Karpas-422 (cell line): ENCODE results near the gene PPP2R5A. TPM values are rescaled to one million over a fixed set of nuclear protein-coding genes. Genes with fewer than 3 reads are reported as not detected.

Source experiments
- DNase-seq: peaks from one replicate; pipeline ENCODE4 v3.0.0-alpha.2; 2015
- H2AFZ ChIP-seq: fragments of 200-600 bp; sonication (generic); 2 replicates; pipeline ENCODE4 v1.6.1; 2014; ENCODE audit warnings: antibody characterized with exemption, low read length, mixed read lengths
- H3K27ac ChIP-seq: fragments of 200-600 bp; sonication (generic); 2 replicates; pipeline ENCODE4 v1.5.1; 2014; ENCODE audit warnings: mild to moderate bottlenecking, low read length, moderate library complexity
- H3K27me3 ChIP-seq: fragments of 200-600 bp; sonication (generic); 2 replicates; pipeline ENCODE4 v1.6.1; 2014; ENCODE audit warnings: low read length, mixed read lengths
- H3K36me3 ChIP-seq: fragments of 200-600 bp; sonication (generic); 2 replicates; pipeline ENCODE4 v1.6.1; 2014; ENCODE audit warnings: low read length, mixed read lengths; ENCODE audit not compliant: insufficient read depth
- H3K4me1 ChIP-seq: fragments of 200-600 bp; sonication (generic); 2 replicates; pipeline ENCODE4 v1.6.1; 2014; ENCODE audit warnings: mild to moderate bottlenecking, low read length, mixed read lengths
- H3K4me2 ChIP-seq: fragments of 200-600 bp; sonication (generic); 2 replicates; pipeline ENCODE4 v1.6.1; 2014; ENCODE audit warnings: low read length, low read depth, mild to moderate bottlenecking; ENCODE audit not compliant: poor library complexity, severe bottlenecking
- H3K4me3 ChIP-seq: fragments of 200-600 bp; sonication (generic); 2 replicates; pipeline ENCODE4 v1.5.1; 2014; ENCODE audit warnings: mild to moderate bottlenecking, antibody characterized with exemption, low read length, mixed read lengths
- H3K79me2 ChIP-seq: fragments of 200-600 bp; sonication (generic); 2 replicates; pipeline ENCODE4 v1.6.1; 2014; ENCODE audit warnings: mild to moderate bottlenecking, low read length, mixed read lengths
- H3K9ac ChIP-seq: fragments of 200-600 bp; sonication (generic); 2 replicates; pipeline ENCODE4 v1.6.0; 2014; ENCODE audit warnings: low read length
- H3K9me2 ChIP-seq: fragments of 200-600 bp; sonication (generic), shearing (Covaris generic); replicated peaks from 2 replicates; pipeline ENCODE4 v1.6.0; 2014; ENCODE audit warnings: mild to moderate bottlenecking, low read length, moderate library complexity; ENCODE audit not compliant: insufficient read depth
- H3K9me3 ChIP-seq: fragments of 300-700, 200-600 bp; sonication (generic); 2 replicates; pipeline ENCODE4 v1.6.1; 2014; ENCODE audit warnings: low read length, mixed read lengths
- H4K20me1 ChIP-seq: fragments of 200-600 bp; sonication (generic); 2 replicates; pipeline ENCODE4 v1.6.1; 2014; ENCODE audit warnings: mild to moderate bottlenecking, antibody characterized with exemption, low read length, low read depth; ENCODE audit not compliant: insufficient read depth
- total RNA-seq: library from RNA; depleted of rRNA; stranded (reverse); fragments of >200 nt; shearing (Covaris generic); gene quantifications from 2 replicates; pipeline ENCODE4 v1.2.3, GENCODE V29; 2014; ENCODE audit warnings: low replicate concordance; rRNA removed

Gene PPP2R5A
- 31.3 and 41.6 TPM in 2 replicates for total RNA-seq

DNA sequence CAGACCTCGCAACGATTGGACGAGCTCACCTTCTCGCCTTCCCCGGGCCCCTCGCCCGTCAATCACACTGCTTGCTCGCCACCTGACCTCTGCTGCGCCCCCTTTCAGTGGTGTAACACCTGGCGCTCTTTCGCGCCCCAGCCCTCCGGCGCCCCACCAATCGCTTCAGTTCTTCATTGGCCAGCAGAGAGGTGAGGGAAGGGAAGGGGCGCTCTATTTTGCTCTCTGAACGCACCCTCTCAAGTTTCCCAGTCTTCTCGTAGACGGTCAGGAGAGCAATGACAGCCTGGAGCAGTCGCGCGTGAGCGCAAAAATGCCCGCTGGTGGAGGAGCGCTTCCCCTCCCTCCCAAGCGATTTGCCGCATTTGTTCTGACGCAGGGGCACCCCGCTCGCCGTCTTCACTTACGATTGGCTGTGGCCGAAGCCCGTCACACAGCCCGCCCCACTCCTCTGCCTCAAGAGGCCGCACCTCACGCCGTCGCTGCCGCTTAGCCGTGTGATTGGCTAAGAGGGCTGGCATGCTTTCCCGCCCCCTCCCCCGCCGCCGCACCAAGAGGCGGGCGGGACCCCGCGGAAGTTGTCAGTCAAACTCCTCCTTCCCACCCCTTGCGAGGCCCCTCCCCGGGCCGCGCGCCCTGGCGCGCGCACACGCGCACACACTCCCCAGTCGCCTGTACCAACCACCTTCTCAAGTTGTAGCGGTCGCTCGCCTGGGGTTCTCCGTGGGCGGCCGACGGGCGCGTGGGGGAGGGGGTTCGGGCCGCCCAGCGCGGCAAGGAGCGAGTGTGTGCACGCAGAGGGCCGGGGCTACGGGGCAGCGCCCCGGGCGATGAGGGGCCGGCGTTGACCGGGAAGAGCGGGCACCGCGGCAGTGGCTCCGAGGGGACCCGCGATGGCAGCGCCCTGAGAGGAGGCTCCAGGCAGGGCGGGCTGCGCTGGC is at the start of gene PPP2R5A:
TSS of gene PPP2R5A (plus strand) at position 667 of the 941 bp plus-strand sequence. CDS start 701 bp downstream, outside the sequence.
- peaks cover 38% of the 10 kb centered on the region for H3K79me2 ChIP-seq
- H3K9ac ChIP-seq, result peak within 1 kb of the TSS; percentile 85
- no peaks in the 10 kb centered on the region for H3K9me3 ChIP-seq
- H2AFZ ChIP-seq, result peak within 1 kb of the TSS; percentile 92
- H4K20me1 ChIP-seq, result no peaks in the 10 kb centered on the region
- H3K36me3 ChIP-seq, result no peaks in the 10 kb centered on the region
- H3K9me2 ChIP-seq, result no peaks in the 10 kb centered on the region
- H3K27me3 ChIP-seq, result no peaks in the 10 kb centered on the region
- H3K4me1 ChIP-seq, result peaks cover 34% of the 10 kb centered on the region
- DNase-seq, result peak; percentile 99
- H3K27ac ChIP-seq, result peak within 1 kb of the TSS; percentile 72
- peak within 1 kb of the TSS; percentile 83 for H3K4me3 ChIP-seq
- H3K4me2 ChIP-seq, result peak within 1 kb of the TSS; percentile 98

DNA sequence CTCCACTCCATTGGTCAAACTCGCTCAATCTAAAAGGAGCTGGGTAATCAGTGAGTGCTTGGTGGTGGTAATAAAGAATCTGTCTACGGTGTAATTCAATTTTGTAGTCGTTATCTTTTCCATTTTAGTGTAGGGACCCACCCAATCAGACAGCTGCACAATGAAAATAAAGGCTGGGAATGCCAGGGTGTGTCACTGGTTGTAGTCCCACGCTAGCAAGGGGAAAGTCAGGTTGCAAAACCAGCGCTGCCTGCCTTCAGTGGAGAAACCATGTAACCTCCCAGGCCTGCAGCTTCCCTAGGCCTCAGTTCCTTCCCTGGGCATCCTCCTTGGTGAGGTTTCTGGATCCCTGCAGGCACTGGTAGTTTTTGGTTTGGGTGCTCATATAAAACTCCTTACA is 49.4 kb upstream of the PPP2R5A start:
- no peak overlapping the region for H3K27ac ChIP-seq
- no peak for DNase-seq
- H3K9me2 ChIP-seq, result no peaks in the 10 kb centered on the region
- H3K27me3 ChIP-seq, result no peaks in the 10 kb centered on the region
- H3K9me3 ChIP-seq, result no peaks in the 10 kb centered on the region
- no peak overlapping the region for H3K4me3 ChIP-seq
- peaks cover 10% of the 10 kb centered on the region for H3K4me1 ChIP-seq
- H3K9ac ChIP-seq, result no peak overlapping the region
- no peak overlapping the region for H3K4me2 ChIP-seq
- H2AFZ ChIP-seq, result no peak overlapping the region
- no peaks in the 10 kb centered on the region for H3K36me3 ChIP-seq
- no peaks in the 10 kb centered on the region for H3K79me2 ChIP-seq
- H4K20me1 ChIP-seq, result no peaks in the 10 kb centered on the region

DNA sequence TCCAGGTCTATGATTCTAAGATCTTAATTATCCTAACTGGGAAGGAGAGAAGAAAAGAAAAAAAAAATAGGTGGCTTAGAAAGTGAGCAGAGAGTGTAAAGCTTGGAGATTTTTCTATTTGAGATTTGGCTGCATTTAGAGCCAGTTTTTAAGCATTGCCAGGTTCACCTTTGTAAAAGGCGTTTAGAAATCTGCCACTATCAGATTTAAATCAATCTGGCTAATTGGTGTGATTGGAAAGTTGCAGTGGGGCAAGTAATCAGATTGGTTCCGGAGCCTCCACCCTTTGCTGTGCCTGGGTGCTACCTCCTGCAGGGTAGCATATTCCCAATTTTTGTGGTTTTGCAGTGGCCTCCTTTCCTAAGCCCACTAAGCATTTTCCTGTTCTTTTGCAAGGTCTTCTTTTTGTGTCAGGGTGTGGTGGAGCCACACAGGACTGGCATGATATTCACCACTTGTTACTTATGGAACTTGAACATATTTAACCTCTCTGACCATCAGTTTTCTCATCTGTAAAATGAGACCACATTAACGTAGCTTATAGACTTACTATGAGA is 48.5 kb upstream of the PPP2R5A start:
- Histone ChIP-seq H4K20me1 (no peaks in the 10 kb centered on the region), H2AFZ (no peak overlapping the region), H3K36me3 (no peaks in the 10 kb centered on the region), H3K9me2 (no peaks in the 10 kb centered on the region), H3K4me2 (no peak overlapping the region), H3K4me1 (peaks cover 10% of the 10 kb centered on the region), H3K4me3 (no peak overlapping the region), H3K27me3 (no peaks in the 10 kb centered on the region), H3K9me3 (no peaks in the 10 kb centered on the region), H3K79me2 (no peaks in the 10 kb centered on the region), H3K9ac (no peak overlapping the region), H3K27ac (no peak overlapping the region)
- DNase-seq, result no peak

DNA sequence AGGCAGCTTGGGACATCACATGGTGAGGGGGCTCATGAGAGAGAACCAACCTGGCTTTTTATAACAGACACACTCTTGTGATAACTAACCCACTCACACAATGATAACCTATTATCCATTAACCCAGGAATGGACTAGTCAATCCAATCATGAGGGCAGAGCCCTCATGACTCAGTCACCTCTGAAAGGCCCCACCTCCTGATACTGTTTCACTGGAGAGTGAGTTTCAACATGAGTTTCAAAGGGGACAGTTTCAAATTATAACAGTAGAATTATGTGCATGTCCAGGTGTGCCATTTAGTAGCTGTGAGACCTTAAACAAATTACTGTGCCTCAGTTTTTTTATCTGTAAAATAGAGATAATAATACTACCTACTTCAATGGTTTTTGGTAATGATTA is 47.6 kb upstream of the PPP2R5A start:
- Histone ChIP-seq H4K20me1 (no peaks in the 10 kb centered on the region), H3K27me3 (no peaks in the 10 kb centered on the region), H3K4me2 (no peak overlapping the region), H3K36me3 (no peaks in the 10 kb centered on the region), H3K4me3 (no peak overlapping the region), H3K27ac (no peak overlapping the region), H3K9ac (no peak overlapping the region), H3K79me2 (no peaks in the 10 kb centered on the region), H3K9me2 (no peaks in the 10 kb centered on the region), H3K4me1 (peaks cover 10% of the 10 kb centered on the region), H3K9me3 (no peaks in the 10 kb centered on the region), H2AFZ (no peak overlapping the region)
- no peak for DNase-seq

DNA sequence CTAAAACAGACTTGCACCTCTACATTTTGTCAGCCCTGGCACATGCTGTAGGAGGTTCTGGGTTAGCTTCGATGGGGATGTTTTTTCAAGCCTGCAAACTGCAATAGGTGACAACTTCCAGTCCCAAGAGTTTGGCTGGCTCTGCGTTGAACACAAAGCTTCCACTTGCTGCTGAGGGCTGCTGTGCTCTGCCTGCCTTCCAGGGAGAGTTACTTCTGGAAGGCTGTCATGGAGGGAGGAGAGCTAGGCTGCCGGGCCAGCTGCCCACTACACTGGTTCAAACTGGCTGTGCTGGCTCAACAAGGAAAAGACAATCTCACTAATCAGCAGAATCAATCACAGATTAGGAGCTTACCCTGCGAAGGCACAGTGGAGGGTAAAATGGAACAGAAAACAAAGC is 46.7 kb upstream of the PPP2R5A start:
- no peaks in the 10 kb centered on the region for H3K36me3 ChIP-seq
- no peak overlapping the region for H3K27ac ChIP-seq
- H3K9me2 ChIP-seq, result no peaks in the 10 kb centered on the region
- H3K4me1 ChIP-seq, result peaks cover 3% of the 10 kb centered on the region
- H2AFZ ChIP-seq, result no peak overlapping the region
- no peak for DNase-seq
- H3K79me2 ChIP-seq, result no peaks in the 10 kb centered on the region
- H4K20me1 ChIP-seq, result no peaks in the 10 kb centered on the region
- H3K27me3 ChIP-seq, result no peaks in the 10 kb centered on the region
- H3K4me3 ChIP-seq, result no peak overlapping the region
- no peaks in the 10 kb centered on the region for H3K9me3 ChIP-seq
- H3K9ac ChIP-seq, result no peak overlapping the region
- no peak overlapping the region for H3K4me2 ChIP-seq

DNA sequence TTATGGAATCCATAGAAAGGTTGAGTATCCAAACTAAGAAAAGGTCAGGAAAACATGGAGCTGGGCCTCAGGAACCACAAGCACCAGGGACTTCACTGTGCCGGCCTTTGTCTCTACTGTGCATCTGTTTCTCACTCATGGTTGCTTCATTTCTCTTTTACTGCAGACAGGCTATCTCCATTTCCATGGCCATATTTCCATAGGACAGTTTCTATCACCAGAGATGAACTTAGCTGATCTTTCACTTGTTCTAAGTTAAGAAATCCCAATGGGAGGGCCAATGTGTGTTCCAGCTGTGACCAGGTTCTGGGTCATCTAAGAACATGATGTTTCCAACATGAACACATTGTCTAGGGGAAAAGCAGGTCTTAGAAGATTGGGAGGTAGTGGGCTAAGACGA is 43.7 kb upstream of the PPP2R5A start:
- Histone ChIP-seq H3K4me3 (no peak overlapping the region), H3K9me3 (no peaks in the 10 kb centered on the region), H2AFZ (no peak overlapping the region), H3K36me3 (no peaks in the 10 kb centered on the region), H3K27me3 (no peaks in the 10 kb centered on the region), H3K4me2 (no peak overlapping the region), H3K27ac (no peak overlapping the region), H4K20me1 (no peaks in the 10 kb centered on the region), H3K79me2 (no peaks in the 10 kb centered on the region), H3K4me1 (peaks cover 10% of the 10 kb centered on the region), H3K9me2 (no peaks in the 10 kb centered on the region), H3K9ac (no peak overlapping the region)
- no peak for DNase-seq

DNA sequence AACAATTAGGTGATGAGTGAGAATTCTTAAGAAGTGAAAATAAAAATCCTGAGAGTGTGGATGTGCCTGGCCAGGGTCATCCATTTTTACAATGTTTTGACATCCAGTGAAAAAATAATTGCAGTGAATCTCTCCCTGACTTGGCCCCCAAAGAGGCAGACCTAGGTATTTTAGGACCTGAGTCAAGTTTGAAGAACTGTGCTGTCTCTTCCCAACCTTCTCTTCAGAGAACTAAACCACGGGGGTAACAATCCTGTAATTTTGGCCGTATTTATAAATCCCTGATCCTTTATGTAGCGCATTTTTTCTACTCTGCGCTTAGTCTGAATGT is 43.3 kb upstream of the PPP2R5A start:
- DNase-seq, result no peak
- Histone ChIP-seq H4K20me1 (no peaks in the 10 kb centered on the region), H3K79me2 (no peaks in the 10 kb centered on the region), H3K27ac (no peak overlapping the region), H3K9me2 (no peaks in the 10 kb centered on the region), H3K4me3 (no peak overlapping the region), H3K9me3 (no peaks in the 10 kb centered on the region), H2AFZ (no peak overlapping the region), H3K4me2 (no peak overlapping the region), H3K36me3 (no peaks in the 10 kb centered on the region), H3K9ac (no peak overlapping the region), H3K27me3 (no peaks in the 10 kb centered on the region), H3K4me1 (peaks cover 10% of the 10 kb centered on the region)

DNA sequence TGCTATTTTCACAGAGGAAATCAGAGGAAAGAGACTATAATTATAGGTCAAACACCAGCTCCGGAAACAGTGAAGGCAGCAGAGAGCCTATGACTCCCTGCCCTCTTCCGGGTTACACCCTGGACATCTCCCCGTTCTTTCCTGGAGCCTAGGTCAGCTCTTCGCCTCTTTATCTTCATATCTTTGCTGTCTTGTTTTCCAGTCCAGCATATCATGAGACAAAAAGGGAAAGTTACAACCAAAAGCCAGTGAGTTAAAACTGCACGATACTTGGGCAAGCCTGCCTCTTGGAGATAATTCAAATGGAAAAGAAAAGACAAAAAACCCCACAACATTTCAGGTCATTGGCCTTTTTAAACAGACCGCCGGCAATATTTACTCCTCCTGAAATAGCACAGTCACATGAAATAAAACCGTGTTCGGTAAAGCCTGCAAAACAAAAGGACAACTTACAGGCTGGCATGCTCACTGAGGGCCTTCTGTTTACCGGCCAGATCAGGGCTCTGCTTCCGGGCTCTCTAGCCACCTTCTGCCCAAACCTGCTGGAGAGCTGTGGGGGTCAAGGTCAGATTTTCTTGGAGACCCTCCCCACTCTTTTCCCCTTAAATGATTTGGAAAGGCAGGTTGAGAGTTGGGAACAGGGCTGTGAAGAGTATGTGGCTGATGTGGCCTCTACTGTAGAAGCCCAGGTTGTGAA is 42.8 kb upstream of the PPP2R5A start:
- Histone ChIP-seq H3K36me3 (no peaks in the 10 kb centered on the region), H3K9me2 (no peaks in the 10 kb centered on the region), H2AFZ (no peak overlapping the region), H3K4me1 (peaks cover 10% of the 10 kb centered on the region), H4K20me1 (no peaks in the 10 kb centered on the region), H3K4me3 (no peak overlapping the region), H3K9me3 (no peaks in the 10 kb centered on the region), H3K9ac (no peak overlapping the region), H3K27ac (no peak overlapping the region), H3K79me2 (no peaks in the 10 kb centered on the region), H3K4me2 (no peak overlapping the region), H3K27me3 (no peaks in the 10 kb centered on the region)
- DNase-seq, result no peak
